ENCODE data around the gene NF1.
"Not testable (repeated sequence)": the region's sequence is repeated elsewhere in the genome, so short reads cannot be mapped to it uniquely, and the experiment has no call there.

NF1 gene

GRCh38 chr17:31078290-31078689 is 16.5 kb upstream of the NF1 start:
- no peak for DNase-seq (ENCODE audit: low read depth)

- no peak for DNase-seq (ENCODE audit: low read depth)
Measured at GRCh38 chr17:31079731-31080130, 15.0 kb upstream of the NF1 start.

- no peak for DNase-seq (ENCODE audit: low read depth)
Measured at GRCh38 chr17:31085563-31085962, 9.2 kb upstream of the NF1 start.

GRCh38 chr17:31089471-31089870 is 5.3 kb upstream of the NF1 start:
- no peak for DNase-seq (ENCODE audit: low read depth)

- not testable (repeated sequence) for DNase-seq (ENCODE audit: low read depth)
Measured at GRCh38 chr17:31090650-31091049, 4.1 kb upstream of the NF1 start.

- no peak for DNase-seq (ENCODE audit: low read depth)
Measured at GRCh38 chr17:31092475-31093064, 2.2 kb upstream of the NF1 start.

- DNase-seq (ENCODE audit: low read depth), result no peak
Measured at GRCh38 chr17:31093866-31094599, 744 bp upstream of the NF1 start.

- DNase-seq (ENCODE audit: low read depth), result no peak
Measured at GRCh38 chr17:31095236-31096105, 694 bp downstream of the NF1 start.

GRCh38 chr17:31096106-31096436 is 1.3 kb downstream of the NF1 start:
- DNase-seq (ENCODE audit: low read depth), result no peak

- no peak for DNase-seq (ENCODE audit: low read depth)
Measured at GRCh38 chr17:31099016-31099415, 4.2 kb downstream of the NF1 start.

GRCh38 chr17:31100840-31101459 is 6.2 kb downstream of the NF1 start:
- DNase-seq (ENCODE audit: low read depth), result no peak

GRCh38 chr17:31101943-31102342 is 7.2 kb downstream of the NF1 start:
- DNase-seq (ENCODE audit: low read depth), result no peak

GRCh38 chr17:31105991-31106390 is 11.2 kb downstream of the NF1 start:
- DNase-seq (ENCODE audit: low read depth), result no peak

GRCh38 chr17:31111183-31111582 is 16.4 kb downstream of the NF1 start:
- no peak for DNase-seq (ENCODE audit: low read depth)

GRCh38 chr17:31112001-31112661 is 17.4 kb downstream of the NF1 start:
- no peak for DNase-seq (ENCODE audit: low read depth)

GRCh38 chr17:31113368-31113767 is 18.6 kb downstream of the NF1 start:
- DNase-seq (ENCODE audit: low read depth), result not testable (repeated sequence)

GRCh38 chr17:31113939-31114338 is 19.2 kb downstream of the NF1 start:
- no peak for DNase-seq (ENCODE audit: low read depth)

- no peak for DNase-seq (ENCODE audit: low read depth)
Measured at GRCh38 chr17:31114956-31115555, 20.3 kb downstream of the NF1 start.

- DNase-seq (ENCODE audit: low read depth), result no peak
Measured at GRCh38 chr17:31116167-31116566, 21.4 kb downstream of the NF1 start.

- no peak for DNase-seq (ENCODE audit: low read depth)
Measured at GRCh38 chr17:31122746-31123145, 28.0 kb downstream of the NF1 start.

- no peak for DNase-seq (ENCODE audit: low read depth)
Measured at GRCh38 chr17:31126318-31126717, 31.5 kb downstream of the NF1 start.

GRCh38 chr17:31128241-31128640 is 33.5 kb downstream of the NF1 start:
- DNase-seq (ENCODE audit: low read depth), result no peak
